Stimulated activated effector memory CD8-positive, alpha-beta T cell treated with anti-CD3 and anti-CD28 coated beads, Interleukin-12 subunit alpha, Interleukin-12 subunit beta, amount 100 ng/mL, for 72 hours (primary cell): Measurements from ENCODE around the gene NOS1.
"Not testable (repeated sequence)": the region's sequence is repeated elsewhere in the genome, so short reads cannot be mapped to it uniquely, and the experiment has no call there.

Experiments used
- ATAC-seq: fragments of 150-1000 bp; cut with Tn5 transposase; 2 replicates; pipeline ENCODE4 v1.10.0; 2021
- DNase-seq, 2 donors: peaks; one replicate each; pipeline ENCODE4 v3.0.0; 2021 to 2022; ENCODE audit warnings: low spot score in 2 of 2
- H3K27ac Mint-ChIP-seq: one replicate; pipeline ENCODE4 v1.8.0; 2022; ENCODE audit warnings: mild to moderate bottlenecking, mixed read lengths
- H3K36me3 Mint-ChIP-seq: one replicate; pipeline ENCODE4 v1.8.0; 2022; ENCODE audit warnings: mild to moderate bottlenecking, mixed read lengths
- H3K4me1 Mint-ChIP-seq: one replicate; pipeline ENCODE4 v1.8.0; 2022; ENCODE audit warnings: mixed read lengths
- H3K4me3 Mint-ChIP-seq: one replicate; pipeline ENCODE4 v1.8.0; 2022; ENCODE audit warnings: mild to moderate bottlenecking, mixed read lengths
- H3K9me3 Mint-ChIP-seq: one replicate; pipeline ENCODE4 v1.8.0; 2022; ENCODE audit warnings: mixed read lengths

Gene NOS1

DNA sequence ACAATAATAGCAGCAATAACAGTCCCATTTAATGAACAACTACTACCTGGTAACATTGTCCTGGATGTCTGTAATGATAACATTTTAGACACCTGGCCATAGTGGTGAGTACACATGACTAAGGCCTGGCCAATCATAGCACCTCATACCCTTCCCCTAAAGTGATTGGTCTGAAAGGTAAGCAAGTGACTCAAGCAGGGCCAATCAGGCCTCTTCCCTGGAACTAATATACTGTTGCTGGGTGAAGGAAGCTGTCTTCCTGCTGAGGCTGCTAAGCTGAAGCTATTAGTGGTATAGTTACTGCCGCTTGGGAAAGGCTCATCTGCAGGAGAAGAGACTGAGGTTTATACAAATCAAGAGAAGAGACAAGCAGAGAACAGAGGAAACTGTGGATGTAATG, 18.7 kb upstream of the NOS1 start:
- Mint-ChIP-seq H3K4me3 (no peak overlapping the region), H3K36me3 (no peaks in the 10 kb centered on the region), H3K4me1 (no peaks in the 10 kb centered on the region), H3K27ac (no peak overlapping the region), H3K9me3 (peaks cover 8% of the 10 kb centered on the region)
- DNase-seq (no peak), ATAC-seq (no peak)

DNA sequence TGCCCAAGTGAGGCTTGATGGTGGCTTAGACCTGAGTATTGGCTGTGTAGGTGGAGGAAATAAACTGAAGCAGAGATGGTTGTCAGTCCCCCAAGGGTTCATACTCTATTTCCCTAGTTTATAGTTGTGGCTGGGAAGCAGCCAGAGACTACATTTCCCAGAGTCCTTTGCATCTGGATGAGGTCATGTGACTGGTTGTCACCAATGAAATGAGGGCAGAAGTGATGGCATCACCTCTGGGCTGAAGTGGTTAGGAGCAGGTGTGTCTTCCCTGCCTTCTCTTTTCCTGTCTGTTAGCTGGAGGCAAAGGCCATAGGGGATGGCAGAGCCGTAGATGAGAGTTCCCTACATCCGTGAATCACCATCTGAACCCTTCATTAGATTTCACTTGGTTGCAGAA, 16.3 kb upstream of the NOS1 start:
- H3K9me3 Mint-ChIP-seq, result peaks cover 10% of the 10 kb centered on the region
- no peaks in the 10 kb centered on the region for H3K4me1 Mint-ChIP-seq
- no peak for ATAC-seq
- H3K27ac Mint-ChIP-seq, result no peak overlapping the region
- DNase-seq, result no peak
- H3K36me3 Mint-ChIP-seq, result no peaks in the 10 kb centered on the region
- no peak overlapping the region for H3K4me3 Mint-ChIP-seq

- Mint-ChIP-seq H3K4me1 (no peaks in the 10 kb centered on the region), H3K9me3 (peaks cover 2% of the 10 kb centered on the region), H3K36me3 (no peaks in the 10 kb centered on the region), H3K4me3 (no peak overlapping the region), H3K27ac (no peak overlapping the region)
- ATAC-seq (no peak), DNase-seq (no peak)
Observed at GRCh38 chr12:117370588-117370987, 9.2 kb upstream of the NOS1 start.

GRCh38 chr12:117370000-117370399, 8.6 kb upstream of the NOS1 start:
- ATAC-seq, H3K36me3 Mint-ChIP-seq, H3K27ac Mint-ChIP-seq, H3K4me3 Mint-ChIP-seq, DNase-seq, H3K4me1 Mint-ChIP-seq, H3K9me3 Mint-ChIP-seq: not testable (repeated sequence)

- H3K4me3 Mint-ChIP-seq, result no peak overlapping the region
- ATAC-seq (no peak), DNase-seq (peak; percentile 12 to 75)
- no peaks in the 10 kb centered on the region for H3K36me3 Mint-ChIP-seq
- no peaks in the 10 kb centered on the region for H3K4me1 Mint-ChIP-seq
- H3K9me3 Mint-ChIP-seq, result no peaks in the 10 kb centered on the region
- no peak overlapping the region for H3K27ac Mint-ChIP-seq
Observed at GRCh38 chr12:117367006-117367638, 5.7 kb upstream of the NOS1 start.

GRCh38 chr12:117365049-117365616, 3.7 kb upstream of the NOS1 start:
- Mint-ChIP-seq H3K4me1 (no peaks in the 10 kb centered on the region), H3K4me3 (no peak overlapping the region)
- ATAC-seq, result no peak

DNA sequence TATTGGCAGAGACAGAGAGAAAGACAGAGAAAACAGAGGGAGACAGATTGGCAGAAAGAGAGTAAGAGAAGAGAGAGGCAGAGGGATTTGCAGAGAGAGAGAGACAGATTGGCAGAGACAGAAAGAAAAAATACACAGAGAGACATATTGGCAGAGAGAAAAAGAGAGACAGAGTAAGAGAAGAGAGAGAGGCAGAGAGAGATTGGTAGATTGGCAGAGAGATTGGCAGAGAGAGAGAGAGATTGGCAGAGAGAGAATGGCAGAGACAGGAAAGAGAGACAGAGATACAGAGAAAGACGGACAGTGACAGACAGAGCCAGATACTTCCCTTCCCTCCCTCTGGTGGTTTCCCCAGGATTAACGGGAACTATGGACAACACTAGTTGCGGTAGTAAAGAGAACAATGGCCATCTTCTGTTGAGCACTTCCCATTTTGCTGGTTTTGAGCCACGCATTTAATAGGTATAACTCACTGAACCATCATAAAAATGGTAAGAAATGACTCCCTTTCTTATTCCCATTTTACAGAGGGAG, 2.6 kb upstream of the NOS1 start:
- no peak overlapping the region for H3K27ac Mint-ChIP-seq
- no peaks in the 10 kb centered on the region for H3K36me3 Mint-ChIP-seq
- H3K4me1 Mint-ChIP-seq, result no peaks in the 10 kb centered on the region
- ATAC-seq, result no peak
- no peak for DNase-seq
- no peaks in the 10 kb centered on the region for H3K9me3 Mint-ChIP-seq
- no peak overlapping the region for H3K4me3 Mint-ChIP-seq

More at GRCh38 chr12:117365049-117365616, 3.7 kb upstream of the NOS1 start:
- Mint-ChIP-seq H3K9me3 (no peaks in the 10 kb centered on the region), H3K36me3 (no peaks in the 10 kb centered on the region), H3K27ac (no peak overlapping the region)
- DNase-seq, result no peak

- no peaks in the 10 kb centered on the region for H3K4me1 Mint-ChIP-seq
- H3K27ac Mint-ChIP-seq, result no peak overlapping the region
- DNase-seq, result no peak
- ATAC-seq, result no peak
- H3K36me3 Mint-ChIP-seq, result no peaks in the 10 kb centered on the region
- no peak overlapping the region for H3K4me3 Mint-ChIP-seq
- no peaks in the 10 kb centered on the region for H3K9me3 Mint-ChIP-seq
Observed at GRCh38 chr12:117363056-117363662, 1.7 kb upstream of the NOS1 start.

- Mint-ChIP-seq H3K36me3 (no peaks in the 10 kb centered on the region), H3K4me1 (no peaks in the 10 kb centered on the region), H3K4me3 (no peak overlapping the region), H3K27ac (no peak overlapping the region), H3K9me3 (no peaks in the 10 kb centered on the region)
- no peak for DNase-seq
- no peak for ATAC-seq
Observed at GRCh38 chr12:117362391-117362790, 965 bp upstream of the NOS1 start.

- ATAC-seq (no peak), DNase-seq (no peak)
- H3K4me1 Mint-ChIP-seq, result no peaks in the 10 kb centered on the region
- no peaks in the 10 kb centered on the region for H3K36me3 Mint-ChIP-seq
- H3K4me3 Mint-ChIP-seq, result no peak overlapping the region
- H3K27ac Mint-ChIP-seq, result no peak overlapping the region
- no peaks in the 10 kb centered on the region for H3K9me3 Mint-ChIP-seq
Observed at GRCh38 chr12:117361905-117362304, 479 bp upstream of the NOS1 start.

DNA sequence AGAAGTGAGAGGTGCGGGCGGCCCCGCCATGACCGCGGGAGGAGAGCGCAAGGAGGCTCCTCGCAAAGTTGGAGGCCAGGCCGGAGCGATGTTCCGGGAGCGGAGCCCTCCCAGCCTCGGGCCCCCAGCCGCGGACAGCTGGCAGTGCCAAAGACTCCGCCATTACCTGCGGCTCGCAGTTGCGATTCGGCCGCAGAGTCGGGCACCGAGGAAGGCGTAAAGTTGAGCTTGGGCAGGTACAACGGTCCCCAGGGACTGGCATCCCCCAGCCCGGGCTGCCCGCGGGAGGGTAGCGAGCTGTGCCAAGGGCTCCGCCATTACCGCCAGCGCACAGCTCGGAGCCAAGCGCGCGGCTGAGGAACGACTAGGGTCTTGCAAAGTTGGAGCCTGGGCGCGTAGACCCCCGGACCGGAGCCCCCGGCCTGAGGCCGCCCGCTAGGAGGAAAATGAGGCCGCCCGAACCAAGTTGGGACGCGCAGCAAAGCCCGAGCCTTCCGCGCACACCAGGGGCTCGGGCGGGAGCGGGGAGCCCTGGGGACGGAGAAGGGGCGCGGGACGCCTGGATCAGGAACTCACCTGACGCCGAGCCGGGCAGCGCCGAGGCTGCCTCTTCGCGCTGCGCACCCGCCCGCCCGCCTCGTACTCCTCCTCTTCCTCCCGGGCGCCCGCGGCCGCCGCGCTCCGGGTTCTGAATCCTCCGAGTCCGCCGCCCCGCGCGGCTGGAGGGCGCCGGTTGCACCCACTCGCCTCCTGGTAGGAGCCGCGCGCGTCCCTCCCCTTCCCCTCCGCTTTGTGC, 677 bp downstream of the NOS1 start:
- DNase-seq (no peak), ATAC-seq (no peak)
- H3K36me3 Mint-ChIP-seq, result no peaks in the 10 kb centered on the region
- H3K4me3 Mint-ChIP-seq, result no peak overlapping the region
- H3K9me3 Mint-ChIP-seq, result no peaks in the 10 kb centered on the region
- no peak overlapping the region for H3K27ac Mint-ChIP-seq
- H3K4me1 Mint-ChIP-seq, result no peaks in the 10 kb centered on the region

- H3K27ac Mint-ChIP-seq, result no peak overlapping the region
- no peaks in the 10 kb centered on the region for H3K9me3 Mint-ChIP-seq
- no peak for ATAC-seq
- H3K4me1 Mint-ChIP-seq, result no peaks in the 10 kb centered on the region
- DNase-seq, result no peak
- H3K36me3 Mint-ChIP-seq, result no peaks in the 10 kb centered on the region
- no peak overlapping the region for H3K4me3 Mint-ChIP-seq
Observed at GRCh38 chr12:117360222-117360550, 1.2 kb downstream of the NOS1 start.

DNA sequence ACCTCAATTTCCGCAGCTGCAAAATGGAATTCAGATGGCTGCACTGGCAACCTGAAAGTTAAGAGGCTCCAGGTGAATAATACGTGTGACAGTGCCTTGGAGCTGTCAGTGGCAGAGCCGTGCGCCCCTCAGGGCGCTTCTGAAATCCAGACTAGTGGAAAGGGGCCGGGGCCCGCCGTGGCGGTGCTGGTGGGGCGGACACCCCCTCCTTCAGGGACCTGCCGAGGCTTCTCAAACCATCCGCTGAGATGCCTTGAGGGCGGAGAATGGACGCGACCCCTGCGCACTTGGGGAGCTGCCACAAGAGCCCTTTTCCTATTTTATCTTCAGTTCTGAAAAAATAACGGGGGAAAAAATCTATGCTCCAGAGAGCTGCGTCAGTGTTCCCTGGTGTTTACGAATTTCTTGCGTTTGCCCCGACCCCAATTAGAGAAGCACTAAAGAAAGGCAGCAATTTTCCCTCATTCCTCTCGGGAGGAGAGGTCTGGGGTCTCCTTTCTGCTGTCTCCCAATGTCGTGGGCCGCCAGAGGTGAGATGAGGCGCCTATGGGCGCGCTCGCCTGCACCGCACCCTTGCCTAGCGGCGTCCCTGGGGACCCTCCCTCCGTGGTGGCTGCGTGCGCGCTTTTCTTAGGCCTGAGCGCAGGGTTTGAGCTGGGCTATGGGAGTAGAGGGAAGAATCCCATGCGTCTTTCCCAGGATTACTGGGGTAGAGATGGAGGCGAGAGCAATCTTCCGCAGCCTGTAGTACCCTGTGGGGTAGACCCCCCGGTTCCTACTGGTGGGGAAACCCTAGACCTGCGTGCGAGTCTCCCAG, 2.2 kb downstream of the NOS1 start:
- Mint-ChIP-seq H3K9me3 (no peaks in the 10 kb centered on the region), H3K36me3 (no peaks in the 10 kb centered on the region), H3K4me1 (no peaks in the 10 kb centered on the region), H3K4me3 (no peak overlapping the region), H3K27ac (no peak overlapping the region)
- DNase-seq, result no peak
- ATAC-seq, result no peak

GRCh38 chr12:117356048-117356447, 5.4 kb downstream of the NOS1 start:
- no peaks in the 10 kb centered on the region for H3K9me3 Mint-ChIP-seq
- DNase-seq (no peak), ATAC-seq (no peak)

DNA sequence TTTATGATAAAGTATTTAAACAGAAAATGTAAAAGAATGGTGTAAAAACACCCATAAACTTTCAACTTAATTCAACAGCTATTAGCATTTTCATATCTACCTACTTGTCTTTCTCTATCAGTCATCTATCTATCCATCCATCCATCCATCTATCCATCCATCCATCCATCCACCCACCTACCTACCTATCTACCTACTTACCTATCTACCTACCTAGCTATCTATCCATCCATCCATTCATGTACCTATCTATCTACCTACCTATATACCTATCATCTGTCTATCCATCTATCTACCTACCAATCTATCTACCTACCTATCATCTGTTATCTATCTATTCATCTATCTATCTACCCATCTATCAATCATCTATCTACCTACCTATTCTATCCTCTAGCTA, 8.5 kb downstream of the NOS1 start:
- no peak overlapping the region for H3K27ac Mint-ChIP-seq
- H3K36me3 Mint-ChIP-seq, result no peaks in the 10 kb centered on the region
- no peaks in the 10 kb centered on the region for H3K9me3 Mint-ChIP-seq
- no peak for DNase-seq
- no peak for ATAC-seq
- no peaks in the 10 kb centered on the region for H3K4me1 Mint-ChIP-seq
- no peak overlapping the region for H3K4me3 Mint-ChIP-seq

More at GRCh38 chr12:117356048-117356447, 5.4 kb downstream of the NOS1 start:
- Mint-ChIP-seq H3K4me3 (no peak overlapping the region), H3K4me1 (no peaks in the 10 kb centered on the region), H3K36me3 (no peaks in the 10 kb centered on the region), H3K27ac (no peak overlapping the region)
